NCI-H1092 (cell line): ENCODE results near the gene HDDC3.
A peak's percentile ranks its signal among the peaks of the same experiment; 100 is the strongest.

Source experiments
- DNase-seq: peaks from one replicate; lab custom pipeline; 2025; lab: John Stamatoyannopoulos, UW

The HDDC3 gene

GRCh38 chr15:90931828-90932659 lies at the start of gene HDDC3:
Gene HDDC3 (minus strand): TSS chr15:90932549. CDS start chr15:90932540, 9 bp downstream.
- DNase-seq, result peak; percentile 56

- no peak for DNase-seq
Measured at GRCh38 chr15:90982135-90982534, 49.8 kb upstream of the HDDC3 start.

GRCh38 chr15:90981681-90982080 lies 49.3 kb upstream of the HDDC3 start:
- DNase-seq, result no peak

GRCh38 chr15:90979582-90979981 lies 47.2 kb upstream of the HDDC3 start:
- no peak for DNase-seq

GRCh38 chr15:90974216-90974615 lies 41.9 kb upstream of the HDDC3 start:
- DNase-seq, result no peak

- DNase-seq, result no peak
Measured at GRCh38 chr15:90972133-90972532, 39.8 kb upstream of the HDDC3 start.

GRCh38 chr15:90970274-90970673 lies 37.9 kb upstream of the HDDC3 start:
- no peak for DNase-seq

- no peak for DNase-seq
Measured at GRCh38 chr15:90968434-90968833, 36.1 kb upstream of the HDDC3 start.

GRCh38 chr15:90967206-90967605 lies 34.9 kb upstream of the HDDC3 start:
- no peak for DNase-seq

- DNase-seq, result no peak
Measured at GRCh38 chr15:90966262-90966661, 33.9 kb upstream of the HDDC3 start.

- no peak for DNase-seq
Measured at GRCh38 chr15:90962021-90962420, 29.7 kb upstream of the HDDC3 start.

GRCh38 chr15:90960298-90961091 lies 28.1 kb upstream of the HDDC3 start:
- DNase-seq, result no peak

- peak; percentile 26 for DNase-seq
Measured at GRCh38 chr15:90959894-90960293, 27.5 kb upstream of the HDDC3 start.

- DNase-seq, result no peak
Measured at GRCh38 chr15:90959028-90959595, 26.8 kb upstream of the HDDC3 start.

GRCh38 chr15:90957791-90958190 lies 25.4 kb upstream of the HDDC3 start:
- no peak for DNase-seq

- DNase-seq, result no peak
Measured at GRCh38 chr15:90957031-90957790, 24.9 kb upstream of the HDDC3 start.

GRCh38 chr15:90956274-90957030 lies 24.1 kb upstream of the HDDC3 start:
- peak; percentile 48 for DNase-seq

- peak; percentile 4 for DNase-seq
Measured at GRCh38 chr15:90955624-90956273, 23.4 kb upstream of the HDDC3 start.

GRCh38 chr15:90954712-90955623 lies 22.6 kb upstream of the HDDC3 start, which contains the start of gene RCCD1:
Gene RCCD1 (plus strand): TSS chr15:90954884. CDS start chr15:90956735, 1,851 bp downstream.
- peak; percentile 80 for DNase-seq
